MM.1S (cell line): Measurements from ENCODE around the gene ADNP.

Experiments used
- DNase-seq: peaks from one replicate; pipeline ENCODE4 v3.0.0-alpha.2; 2015
- H2AFZ ChIP-seq: fragments of 300-600 bp; sonication (generic); 2 replicates; pipeline ENCODE4 v1.6.0; 2016; ENCODE audit warnings: antibody characterized with exemption, low read length
- H3F3A ChIP-seq: fragments of 300-600 bp; sonication (generic); 2 replicates; pipeline ENCODE4 v1.6.1; 2016; ENCODE audit warnings: mild to moderate bottlenecking, antibody characterized with exemption, low read length, moderate library complexity, mixed read lengths; ENCODE audit not compliant: insufficient read depth
- H3K27ac ChIP-seq: fragments of 300-600 bp; sonication (generic); 2 replicates; pipeline ENCODE4 v1.5.1; 2016; ENCODE audit warnings: mild to moderate bottlenecking, low read length
- H3K27me3 ChIP-seq: fragments of 300-600 bp; sonication (generic); replicated peaks from 2 replicates; pipeline ENCODE4 v1.6.0; 2016; ENCODE audit warnings: low read length; ENCODE audit not compliant: insufficient read depth
- H3K36me3 ChIP-seq: fragments of 300-600 bp; sonication (generic); replicated peaks from 2 replicates; pipeline ENCODE4 v1.6.1; 2016; ENCODE audit warnings: mild to moderate bottlenecking, low read length, mixed read lengths; ENCODE audit not compliant: insufficient read depth
- H3K4me1 ChIP-seq: fragments of 300-600 bp; sonication (generic); 2 replicates; pipeline ENCODE4 v1.6.1; 2016; ENCODE audit warnings: low read length, mixed read lengths
- H3K4me2 ChIP-seq: fragments of 300-600 bp; sonication (generic); 2 replicates; pipeline ENCODE4 v1.6.0; 2016; ENCODE audit warnings: low read depth, low read length
- H3K4me3 ChIP-seq: fragments of 300-600 bp; sonication (generic); 2 replicates; pipeline ENCODE4 v1.5.1; 2016; ENCODE audit warnings: low read length, mixed read lengths
- H3K79me2 ChIP-seq: fragments of 300-600 bp; sonication (generic); 2 replicates; pipeline ENCODE4 v1.6.1; 2016; ENCODE audit warnings: mixed run types, low read length, mixed read lengths
- H3K9ac ChIP-seq: fragments of 300-600 bp; sonication (generic); 2 replicates; pipeline ENCODE4 v1.6.1; 2016; ENCODE audit warnings: low read length, mixed read lengths
- H3K9me2 ChIP-seq: fragments of 300-600 bp; sonication (generic); replicated peaks from 2 replicates; pipeline ENCODE4 v1.6.1; 2016; ENCODE audit warnings: mild to moderate bottlenecking, low read length, mixed read lengths; ENCODE audit not compliant: insufficient read depth
- H3K9me3 ChIP-seq: fragments of 300-600 bp; sonication (generic); replicated peaks from 2 replicates; pipeline ENCODE4 v1.6.1; 2016; ENCODE audit warnings: mild to moderate bottlenecking, low read length, mixed read lengths; ENCODE audit not compliant: insufficient read depth
- H4K20me1 ChIP-seq: fragments of 300-600 bp; sonication (generic); 2 replicates; pipeline ENCODE4 v1.6.1; 2016; ENCODE audit warnings: mild to moderate bottlenecking, low read length, moderate library complexity, mixed read lengths; ENCODE audit not compliant: insufficient read depth
- EZH2 ChIP-seq: fragments of 300-600 bp; sonication (generic); optimal IDR thresholded peaks from 2 replicates; pipeline ENCODE3; 2017; ENCODE audit warnings: low read depth, mild to moderate bottlenecking, antibody characterized with exemption, low read length, mixed read lengths
- EZH2phosphoT487 ChIP-seq: fragments of 300-600 bp; sonication (generic); IDR thresholded peaks from 2 replicates; pipeline ENCODE4 v1.6.1; 2018; ENCODE audit warnings: antibody characterized with exemption, low read length
- TF ChIP-seq, protein P1 (sequence below): fragments of 300-600 bp; sonication (generic); IDR thresholded peaks from 2 replicates; pipeline ENCODE4 v1.5.1; 2016; ENCODE audit warnings: antibody characterized with exemption, low read length, mixed read lengths

ADNP gene

DNA sequence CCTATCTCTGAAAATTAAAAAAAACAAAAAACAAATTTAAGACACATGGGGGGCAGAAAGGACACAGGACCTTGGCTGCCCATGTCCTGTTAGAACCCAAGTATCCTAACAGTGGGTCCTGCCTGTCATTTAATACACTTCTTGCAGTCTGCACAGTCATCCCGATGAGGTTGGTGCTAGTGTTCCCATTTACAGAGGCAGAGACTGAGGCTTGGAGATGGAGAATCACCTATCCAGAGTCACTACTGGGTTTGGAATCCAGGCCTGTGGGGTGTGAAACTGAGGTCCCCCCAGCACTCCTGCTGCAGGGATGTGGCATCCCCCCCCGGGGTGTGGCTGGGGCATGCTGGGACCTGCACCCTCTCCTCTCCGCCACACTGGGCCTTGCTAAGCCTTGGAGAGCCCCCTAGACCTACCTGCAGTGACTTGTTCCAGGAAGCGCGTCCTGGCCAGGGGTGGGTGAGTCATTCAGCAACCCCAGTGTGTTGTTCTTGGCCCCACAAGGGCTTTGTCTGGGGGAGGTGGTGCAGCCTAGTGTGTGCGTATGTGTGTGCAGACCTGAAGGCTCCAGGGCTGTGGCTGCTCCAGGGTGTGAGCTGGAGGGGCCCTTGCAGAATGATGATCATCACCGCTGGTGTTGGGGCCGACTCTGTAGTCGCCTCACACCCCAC is 86.7 kb downstream of the ADNP start:
- no peak overlapping the region for H2AFZ ChIP-seq
- H3K4me2 ChIP-seq: no peak overlapping the region
- no peak for TF ChIP-seq EZH2phosphoT487
- TF ChIP-seq, protein P1, sequence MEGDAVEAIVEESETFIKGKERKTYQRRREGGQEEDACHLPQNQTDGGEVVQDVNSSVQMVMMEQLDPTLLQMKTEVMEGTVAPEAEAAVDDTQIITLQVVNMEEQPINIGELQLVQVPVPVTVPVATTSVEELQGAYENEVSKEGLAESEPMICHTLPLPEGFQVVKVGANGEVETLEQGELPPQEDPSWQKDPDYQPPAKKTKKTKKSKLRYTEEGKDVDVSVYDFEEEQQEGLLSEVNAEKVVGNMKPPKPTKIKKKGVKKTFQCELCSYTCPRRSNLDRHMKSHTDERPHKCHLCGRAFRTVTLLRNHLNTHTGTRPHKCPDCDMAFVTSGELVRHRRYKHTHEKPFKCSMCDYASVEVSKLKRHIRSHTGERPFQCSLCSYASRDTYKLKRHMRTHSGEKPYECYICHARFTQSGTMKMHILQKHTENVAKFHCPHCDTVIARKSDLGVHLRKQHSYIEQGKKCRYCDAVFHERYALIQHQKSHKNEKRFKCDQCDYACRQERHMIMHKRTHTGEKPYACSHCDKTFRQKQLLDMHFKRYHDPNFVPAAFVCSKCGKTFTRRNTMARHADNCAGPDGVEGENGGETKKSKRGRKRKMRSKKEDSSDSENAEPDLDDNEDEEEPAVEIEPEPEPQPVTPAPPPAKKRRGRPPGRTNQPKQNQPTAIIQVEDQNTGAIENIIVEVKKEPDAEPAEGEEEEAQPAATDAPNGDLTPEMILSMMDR: no peak
- TF ChIP-seq EZH2: no peak
- H3K4me3 ChIP-seq: no peak overlapping the region
- H4K20me1 ChIP-seq: no peaks in the 10 kb centered on the region
- no peaks in the 10 kb centered on the region for H3K36me3 ChIP-seq
- H3K9me2 ChIP-seq: no peaks in the 10 kb centered on the region
- no peaks in the 10 kb centered on the region for H3K27me3 ChIP-seq
- no peaks in the 10 kb centered on the region; the same call in 1 of the 2 replicates for H3F3A ChIP-seq
- no peaks in the 10 kb centered on the region for H3K9me3 ChIP-seq
- no peak overlapping the region for H3K9ac ChIP-seq
- H3K27ac ChIP-seq: no peak overlapping the region
- no peak for DNase-seq
- no peaks in the 10 kb centered on the region for H3K79me2 ChIP-seq
- peaks cover 10% of the 10 kb centered on the region for H3K4me1 ChIP-seq

DNA sequence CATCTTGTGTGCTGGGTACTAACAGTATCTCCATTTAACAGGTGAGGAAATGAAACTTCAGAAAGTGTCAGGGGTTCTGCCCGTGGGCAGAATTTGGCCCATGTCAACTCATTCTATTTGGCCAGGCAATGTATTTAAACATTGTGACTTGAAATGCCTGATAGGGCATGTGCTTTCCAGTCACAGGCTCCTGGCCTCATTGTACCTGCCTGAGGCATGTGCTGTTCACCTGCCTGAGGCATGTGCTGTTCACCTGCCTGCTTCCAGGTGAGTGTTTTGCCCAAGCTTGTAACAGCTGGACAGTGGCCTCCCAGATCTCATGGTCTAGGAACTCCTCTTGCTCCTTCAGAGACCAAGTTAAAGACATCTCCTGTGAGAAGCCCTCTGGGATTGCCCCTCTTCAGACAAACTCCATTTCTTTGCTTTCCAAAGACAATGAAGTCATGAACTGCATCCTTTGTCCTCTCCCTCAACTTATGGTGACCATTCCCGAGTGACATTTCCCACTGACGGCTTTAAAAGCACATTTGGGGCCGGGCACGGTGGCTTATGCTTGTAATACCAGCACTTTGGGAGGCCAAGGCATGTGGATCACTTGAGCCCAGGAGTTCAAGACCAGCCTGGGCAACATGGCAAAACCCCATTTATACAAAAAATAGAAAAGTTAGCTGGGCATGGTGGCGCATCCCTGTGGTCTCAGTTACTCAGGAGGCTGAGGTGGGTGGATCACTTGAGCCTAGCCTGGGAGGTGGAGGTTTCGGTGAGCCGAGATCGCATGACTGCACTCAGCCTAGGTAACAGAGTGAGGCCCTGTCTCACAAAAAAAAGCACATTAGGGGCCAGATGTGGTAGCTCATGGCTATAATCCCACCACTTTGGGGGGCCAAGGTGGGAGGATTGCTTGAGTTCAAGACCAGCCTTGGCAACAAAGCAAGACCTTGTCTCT is 87.6 kb downstream of the ADNP start:
- Histone ChIP-seq H3K9me2 (no peaks in the 10 kb centered on the region), H3K36me3 (no peaks in the 10 kb centered on the region), H3K9me3 (no peaks in the 10 kb centered on the region), H3K4me2 (no peak overlapping the region), H3K4me1 (peaks cover 1% of the 10 kb centered on the region; the same call in 1 of the 2 replicates), H2AFZ (no peak overlapping the region), H3K27ac (no peak overlapping the region), H3K79me2 (no peaks in the 10 kb centered on the region), H3K4me3 (no peak overlapping the region), H3K9ac (no peak overlapping the region), H3K27me3 (no peaks in the 10 kb centered on the region), H3F3A (no peaks in the 10 kb centered on the region), H4K20me1 (no peaks in the 10 kb centered on the region)
- DNase-seq: no peak
- TF ChIP-seq, protein P1: no peak
- TF ChIP-seq EZH2phosphoT487 (no peak), EZH2 (no peak)

DNA sequence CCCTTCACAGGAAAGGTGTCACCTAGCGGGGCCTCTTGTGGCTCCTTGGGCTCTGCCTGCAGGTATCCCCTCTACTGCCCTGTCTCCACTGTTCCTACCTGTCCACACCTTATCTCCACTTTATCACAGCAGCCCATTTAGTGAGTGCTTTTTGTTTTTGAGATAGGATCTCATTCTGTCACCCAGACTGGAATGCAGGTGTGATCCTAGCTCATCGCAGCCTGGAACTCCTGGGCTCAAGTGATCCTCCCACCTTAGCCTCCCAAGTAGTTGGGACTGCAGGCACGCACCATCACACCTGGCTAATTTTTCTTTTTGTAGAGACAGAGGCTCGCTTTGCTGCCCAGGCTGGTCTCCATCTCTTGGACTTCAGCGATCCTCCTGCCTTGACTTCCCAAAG is 88.4 kb downstream of the ADNP start:
- DNase-seq: no peak
- Histone ChIP-seq H3K4me1 (no peaks in the 10 kb centered on the region), H3K36me3 (no peaks in the 10 kb centered on the region), H3K9me2 (no peaks in the 10 kb centered on the region), H2AFZ (no peak overlapping the region), H3F3A (no peaks in the 10 kb centered on the region), H3K9me3 (no peaks in the 10 kb centered on the region), H3K27ac (no peak overlapping the region), H3K4me2 (no peak overlapping the region), H3K4me3 (no peak overlapping the region), H4K20me1 (no peaks in the 10 kb centered on the region), H3K9ac (no peak overlapping the region), H3K79me2 (no peaks in the 10 kb centered on the region), H3K27me3 (no peaks in the 10 kb centered on the region)
- TF ChIP-seq EZH2phosphoT487: no peak
- TF ChIP-seq, protein P1: no peak
- no peak for TF ChIP-seq EZH2
